ENCODE results near the gene CFAP99. TPM values are rescaled to one million over a fixed set of nuclear protein-coding genes. Genes with fewer than 3 reads are reported as not detected.
A peak's percentile ranks its signal among the peaks of the same experiment; 100 is the strongest.
"Not testable (repeated sequence)": the region's sequence is repeated elsewhere in the genome, so short reads cannot be mapped to it uniquely, and the experiment has no call there.

CFAP99 gene
- total and polyA plus RNA-seq, 2 donors (not counting 1 experiment from before 2014, with no cell fraction given) = not detected

DNA sequence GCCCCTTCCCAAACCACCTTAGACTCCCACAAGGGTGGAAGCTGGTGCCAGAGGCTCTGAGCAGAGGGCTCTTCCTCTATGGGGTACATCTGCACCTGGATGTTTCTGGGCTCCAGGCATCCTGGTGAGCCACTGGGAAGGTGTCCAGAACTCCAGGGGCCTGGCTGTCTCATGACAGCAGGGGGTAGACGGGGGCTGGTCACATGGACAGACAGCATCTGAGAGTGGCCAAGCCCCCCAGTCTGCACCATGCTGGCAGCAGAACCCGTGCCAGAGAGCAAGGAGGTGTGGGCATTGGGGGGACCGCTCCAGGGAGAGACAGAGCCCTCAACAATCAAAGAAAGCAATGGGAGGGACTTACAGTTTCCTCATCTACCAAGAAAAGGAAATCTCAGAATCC lies 39.9 kb upstream of the CFAP99 start:
- Histone ChIP-seq H4K20me1 (ENCODE audit: control insufficient read depth, insufficient read depth, low read length, poor library complexity, severe bottlenecking) (no peaks in the 10 kb centered on the region), H3K4me1 (ENCODE audit: control insufficient read depth in 2 of 2, insufficient read depth in 2 of 2, low read length in 2 of 2) (no peaks in the 10 kb centered on the region), H3K4me2 (replicated peaks; ENCODE audit: low read depth, low read length, poor library complexity, severe bottlenecking) (no peak overlapping the region), H3K9ac (ENCODE audit: low read length) (no peak overlapping the region), H2AFZ (ENCODE audit: insufficient read depth, low read depth, low read length, poor library complexity, severe bottlenecking) (no peak overlapping the region), H3K36me3 (replicated peaks in 1 of 2; ENCODE audit: control extremely low read depth in 1 of 2, control insufficient read depth in 1 of 2, extremely low read depth in 1 of 2, insufficient read depth in 2 of 2, low read length in 1 of 2) (no peaks in the 10 kb centered on the region), H3K27ac (ENCODE audit: low read length in 2 of 2) (no peak overlapping the region), H3K27me3 (replicated peaks in 1 of 4; ENCODE audit: control extremely low read depth in 1 of 4, control insufficient read depth in 3 of 4, insufficient read depth in 4 of 4, low read length in 3 of 4) (peaks cover 0 to 4% (median 0%) of the 10 kb centered on the region in 4 experiments), H3K79me2 (ENCODE audit: control insufficient read depth, insufficient read depth, low read length) (no peaks in the 10 kb centered on the region), H3K4me3 (ENCODE audit: control extremely low read depth in 1 of 5, extremely low read depth in 1 of 5, insufficient read depth in 1 of 5, low read depth in 2 of 5, low read length in 4 of 5) (no peak overlapping the region), H3K9me3 (ENCODE audit: control extremely low read depth in 1 of 3, control insufficient read depth in 2 of 3, insufficient read depth in 1 of 3, low read length in 2 of 3) (peaks cover 0 to 8% (median 0%) of the 10 kb centered on the region in 3 donors)
- H3K27ac Mint-ChIP-seq = no peak overlapping the region
- DNase-seq (no peak), ATAC-seq (ENCODE audit: low read depth) (no peak)
- H3K27me3 Mint-ChIP-seq = peaks cover 11% of the 10 kb centered on the region
- ChIA-PET POLR2A (no interaction called here), CTCF (no interaction called here)
- peaks cover 3% of the 10 kb centered on the region for H3K9me3 Mint-ChIP-seq (ENCODE audit: insufficient read depth)
- TF ChIP-seq CTCF (IDR thresholded peaks at IDR 0.05) (no peak), EZH2 (IDR thresholded peaks at IDR 0.05; ENCODE audit: borderline replicate concordance, insufficient read depth, low read depth, low read length, poor library complexity, severe bottlenecking) (no peak)
- 78% methylated on average over 2 of the region's 3 CpGs for WGBS (ENCODE audit: insufficient coverage)
- intact Hi-C loops (cut with micrococcal nuclease) = no loop called here
- no peak overlapping the region for H3K4me3 Mint-ChIP-seq
- peaks cover 12% of the 10 kb centered on the region for H3K4me1 Mint-ChIP-seq

DNA sequence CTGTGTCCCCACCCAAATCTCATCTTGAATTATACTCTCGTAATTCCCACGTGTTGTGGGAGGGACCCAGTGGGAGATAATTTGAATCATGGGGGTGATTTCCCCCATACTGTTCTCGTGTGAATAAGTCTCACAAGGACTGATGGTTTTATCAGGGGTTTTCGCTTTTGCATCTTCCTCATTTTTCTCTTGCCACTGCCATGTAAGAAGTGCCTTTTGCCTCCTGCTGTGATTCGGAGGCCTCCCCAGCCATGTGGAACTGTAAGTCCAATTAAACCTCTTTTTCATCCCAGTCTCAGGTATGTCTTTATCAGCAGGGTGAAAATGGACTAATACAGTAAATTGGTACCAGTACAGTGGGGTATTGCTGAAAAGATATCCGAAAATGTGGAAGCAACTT lies 38.2 kb upstream of the CFAP99 start:
- H3K9me3 ChIP-seq (ENCODE audit: control extremely low read depth in 1 of 3, control insufficient read depth in 2 of 3, insufficient read depth in 1 of 3, low read length in 2 of 3); intact Hi-C loops (cut with micrococcal nuclease); H3K27me3 ChIP-seq (replicated peaks in 1 of 4; ENCODE audit: control extremely low read depth in 1 of 4, control insufficient read depth in 3 of 4, insufficient read depth in 4 of 4, low read length in 3 of 4); H3K27ac ChIP-seq (ENCODE audit: low read length in 2 of 2); H3K4me2 ChIP-seq (replicated peaks; ENCODE audit: low read depth, low read length, poor library complexity, severe bottlenecking); H3K4me1 ChIP-seq (ENCODE audit: control insufficient read depth in 2 of 2, insufficient read depth in 2 of 2, low read length in 2 of 2); H3K4me3 Mint-ChIP-seq; DNase-seq; H3K4me3 ChIP-seq (ENCODE audit: control extremely low read depth in 1 of 5, extremely low read depth in 1 of 5, insufficient read depth in 1 of 5, low read depth in 2 of 5, low read length in 4 of 5); ATAC-seq (ENCODE audit: low read depth); H3K27me3 Mint-ChIP-seq; POLR2A ChIA-PET; H4K20me1 ChIP-seq (ENCODE audit: control insufficient read depth, insufficient read depth, low read length, poor library complexity, severe bottlenecking); H3K79me2 ChIP-seq (ENCODE audit: control insufficient read depth, insufficient read depth, low read length); H3K9ac ChIP-seq (ENCODE audit: low read length); H3K36me3 ChIP-seq (replicated peaks in 1 of 2; ENCODE audit: control extremely low read depth in 1 of 2, control insufficient read depth in 1 of 2, extremely low read depth in 1 of 2, insufficient read depth in 2 of 2, low read length in 1 of 2); H3K27ac Mint-ChIP-seq; H3K9me3 Mint-ChIP-seq (ENCODE audit: insufficient read depth); CTCF ChIA-PET; H2AFZ ChIP-seq (ENCODE audit: insufficient read depth, low read depth, low read length, poor library complexity, severe bottlenecking): not testable (repeated sequence)
- H3K4me1 Mint-ChIP-seq = peaks cover 12% of the 10 kb centered on the region
- 38% methylated on average over 1 of the region's 6 CpGs for WGBS (ENCODE audit: insufficient coverage)

DNA sequence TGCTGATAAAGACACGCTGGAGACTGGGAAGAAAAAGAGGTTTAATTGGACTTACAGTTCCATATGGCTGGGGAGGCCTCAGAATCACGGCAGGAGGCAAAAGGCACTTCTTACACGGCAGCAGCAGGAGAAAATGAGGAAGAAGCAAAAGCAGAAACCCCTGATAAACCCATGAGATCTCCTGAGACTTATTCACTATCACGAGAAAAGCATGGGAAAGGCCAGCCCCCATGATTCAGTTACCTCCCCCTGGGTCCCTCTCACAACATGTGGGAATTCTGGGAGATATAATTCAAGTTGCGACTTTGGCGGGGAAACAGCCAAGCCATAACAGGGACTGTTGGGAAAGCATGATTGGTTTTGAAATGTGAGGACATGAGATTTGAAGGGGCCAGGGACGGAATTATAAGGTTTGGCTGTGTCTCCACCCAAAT lies 36.0 kb upstream of the CFAP99 start:
- peak overlapping the region; percentile 5 for H3K4me3 Mint-ChIP-seq
- not testable (repeated sequence) for H3K27ac Mint-ChIP-seq; H2AFZ ChIP-seq (ENCODE audit: insufficient read depth, low read depth, low read length, poor library complexity, severe bottlenecking)

More for the DNA sequence above, 36.0 kb upstream of the CFAP99 start:
- H3K27ac ChIP-seq (ENCODE audit: low read length in 2 of 2); H3K36me3 ChIP-seq (replicated peaks in 1 of 2; ENCODE audit: control extremely low read depth in 1 of 2, control insufficient read depth in 1 of 2, extremely low read depth in 1 of 2, insufficient read depth in 2 of 2, low read length in 1 of 2); intact Hi-C loops (cut with micrococcal nuclease); H3K9ac ChIP-seq (ENCODE audit: low read length); H3K4me3 ChIP-seq (ENCODE audit: control extremely low read depth in 1 of 5, extremely low read depth in 1 of 5, insufficient read depth in 1 of 5, low read depth in 2 of 5, low read length in 4 of 5); H3K9me3 Mint-ChIP-seq (ENCODE audit: insufficient read depth); CTCF ChIA-PET; ATAC-seq (ENCODE audit: low read depth); H4K20me1 ChIP-seq (ENCODE audit: control insufficient read depth, insufficient read depth, low read length, poor library complexity, severe bottlenecking); DNase-seq; POLR2A ChIA-PET; H3K4me2 ChIP-seq (replicated peaks; ENCODE audit: low read depth, low read length, poor library complexity, severe bottlenecking); H3K4me1 ChIP-seq (ENCODE audit: control insufficient read depth in 2 of 2, insufficient read depth in 2 of 2, low read length in 2 of 2); H3K27me3 ChIP-seq (replicated peaks in 1 of 4; ENCODE audit: control extremely low read depth in 1 of 4, control insufficient read depth in 3 of 4, insufficient read depth in 4 of 4, low read length in 3 of 4); H3K27me3 Mint-ChIP-seq; H3K9me3 ChIP-seq (ENCODE audit: control extremely low read depth in 1 of 3, control insufficient read depth in 2 of 3, insufficient read depth in 1 of 3, low read length in 2 of 3); H3K79me2 ChIP-seq (ENCODE audit: control insufficient read depth, insufficient read depth, low read length): not testable (repeated sequence)
- WGBS (ENCODE audit: insufficient coverage) = 29% methylated on average over 3 of the region's 7 CpGs
- peaks cover 12% of the 10 kb centered on the region for H3K4me1 Mint-ChIP-seq

Measured in B cell (primary cell).